GM12801 (cell line): ENCODE results near the gene IL19.

Experiments used
- CTCF ChIP-seq: IDR thresholded peaks from one replicate; pipeline ENCODE4 v1.5.1; 2011; ENCODE audit warnings: control low read depth; ENCODE audit not compliant: insufficient read length; ENCODE audit errors: extremely low read depth

Gene IL19

DNA sequence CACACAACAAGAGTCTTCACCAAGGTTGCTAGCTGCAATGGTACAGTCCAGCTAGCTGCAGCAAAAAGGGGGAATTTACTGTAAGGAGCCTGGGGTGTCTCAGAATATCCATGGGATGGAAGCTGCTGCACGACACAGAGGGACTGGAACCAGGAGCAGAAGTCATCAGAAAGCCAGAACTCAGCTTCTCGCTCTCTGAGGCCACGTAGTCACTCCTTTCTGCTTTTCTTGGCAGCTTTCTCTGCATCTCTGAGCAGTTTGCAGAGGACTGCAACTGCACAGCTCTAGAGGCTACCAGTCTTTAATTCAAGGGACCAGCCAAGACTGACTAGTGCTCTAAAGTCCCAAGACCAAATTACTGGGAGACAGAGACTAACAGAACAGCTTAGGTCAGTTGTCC is 28.7 kb downstream of the IL19 start:
- no peak for TF ChIP-seq CTCF

- TF ChIP-seq CTCF, result no peak
Observed at GRCh38 chr1:206800411-206800810, 29.8 kb downstream of the IL19 start.

DNA sequence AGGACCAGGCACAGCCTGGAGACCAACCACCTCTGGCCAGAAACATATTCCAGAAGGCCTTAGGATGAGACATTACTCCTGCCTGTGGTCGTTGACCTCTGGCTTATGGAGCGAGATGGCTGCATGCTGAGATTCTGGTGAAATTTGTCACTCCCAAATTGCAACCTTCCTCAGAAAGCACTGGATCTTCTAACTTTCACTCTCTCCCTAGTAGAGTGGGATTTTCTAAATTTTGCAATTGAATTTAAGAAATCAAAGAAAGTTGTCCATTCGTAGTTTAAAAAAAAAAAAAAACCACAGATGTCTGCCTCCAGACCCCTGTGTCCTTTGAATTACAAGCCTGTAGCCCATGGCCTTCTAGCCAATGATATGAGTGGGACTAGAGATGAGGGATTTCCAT is 30.3 kb downstream of the IL19 start:
- no peak for TF ChIP-seq CTCF

- no peak for TF ChIP-seq CTCF
Observed at GRCh38 chr1:206801467-206801866, 30.9 kb downstream of the IL19 start.

- TF ChIP-seq CTCF, result no peak
Observed at GRCh38 chr1:206802401-206802800, 31.8 kb downstream of the IL19 start.

DNA sequence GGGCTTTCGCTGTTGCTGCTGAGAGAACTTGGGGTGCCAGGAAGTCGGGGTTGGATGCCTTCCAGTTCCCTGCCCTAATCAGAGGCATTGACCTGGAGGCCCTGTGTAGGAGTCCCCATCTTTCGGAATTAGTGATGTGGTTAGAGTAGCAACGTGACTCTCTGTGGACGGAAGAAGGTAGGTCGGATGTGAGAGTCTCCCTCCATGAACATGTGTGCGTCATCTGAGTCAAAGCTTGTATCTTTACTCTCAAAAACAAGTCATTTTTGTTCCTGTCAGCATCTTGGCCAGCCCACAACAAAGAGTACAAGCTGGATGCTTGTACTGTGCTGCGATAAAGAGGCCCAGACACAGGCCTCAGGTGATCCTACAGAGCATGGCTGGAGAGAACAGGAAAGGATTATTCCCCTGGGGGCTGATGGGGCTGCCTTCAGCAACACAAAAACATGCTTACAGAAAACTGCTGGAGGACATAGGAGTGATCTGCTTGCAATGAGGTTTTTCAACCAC is 32.7 kb downstream of the IL19 start:
- no peak for TF ChIP-seq CTCF

GRCh38 chr1:206804156-206804737 is 33.7 kb downstream of the IL19 start:
- TF ChIP-seq CTCF, result no peak
